ENCODE measurements around the gene ALDH18A1. TPM values are rescaled to one million over a fixed set of nuclear protein-coding genes. Genes with fewer than 3 reads are reported as not detected.

The ALDH18A1 gene
- total RNA-seq, 2 experiments from 2014 or later = 62.3 to 72.3 TPM

DNA sequence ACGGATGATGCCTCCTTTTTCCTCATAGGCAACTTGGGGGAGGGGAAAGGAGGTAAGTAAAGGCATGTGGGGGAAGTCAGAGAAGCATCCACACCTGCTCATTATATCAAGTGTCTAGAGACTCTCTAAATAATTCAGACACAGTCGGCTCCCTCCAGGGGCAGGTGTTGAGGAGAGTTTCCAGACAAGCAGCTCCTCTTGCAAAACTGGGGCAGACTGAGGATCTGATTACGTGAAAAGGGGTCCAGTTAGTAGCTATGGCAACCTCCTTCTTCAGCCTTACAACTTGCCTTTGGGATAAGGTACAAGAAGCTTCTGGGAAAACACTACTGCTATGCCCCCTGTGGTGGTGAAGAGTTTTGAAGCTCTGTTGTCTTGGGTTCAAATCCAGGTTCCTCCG lies 56.4 kb downstream of the ALDH18A1 start:
- BruUV-seq (replicated peaks) = no TSS peak

DNA sequence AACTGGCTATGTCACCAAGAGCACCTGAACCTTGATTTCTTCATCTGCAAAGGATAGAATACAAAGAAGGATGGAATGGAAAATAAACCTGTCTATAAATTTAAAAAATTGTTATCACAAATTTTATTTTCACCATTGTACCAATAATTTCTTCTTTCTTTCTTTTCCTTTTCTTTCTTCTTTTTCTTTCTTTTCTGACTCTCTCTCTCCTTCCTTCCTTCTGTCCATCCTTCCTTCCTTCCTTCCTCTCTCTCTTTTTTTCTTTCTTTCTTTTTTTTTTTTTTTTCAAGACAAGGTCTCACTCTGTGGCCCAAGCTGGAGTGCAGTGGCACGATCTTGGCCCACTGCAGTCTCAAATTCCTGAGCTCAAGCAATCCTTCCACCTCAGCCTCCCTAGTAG lies 58.7 kb downstream of the ALDH18A1 start:
- H3K9me3 ChIP-seq (ENCODE audit: low read length) = no peaks in the 10 kb centered on the region
- no peaks in the 10 kb centered on the region for H3K36me3 ChIP-seq (ENCODE audit: insufficient read depth, low read length)
- CTCF ChIA-PET (ENCODE audit: unreplicated experiment) = interaction anchor here (0.7 kb wide), 1 partner anchor 112 kb away, joined by 3 read pairs; no protein-coding TSS in a partner anchor
- H3K4me3 ChIP-seq (ENCODE audit: low read depth, low read length, poor library complexity, severe bottlenecking) = no peak overlapping the region
- H2AFZ ChIP-seq (ENCODE audit: low read length) = no peak overlapping the region
- no peaks in the 10 kb centered on the region for H3K9me2 ChIP-seq (ENCODE audit: insufficient read depth, low read length)
- TF ChIP-seq, protein P1, sequence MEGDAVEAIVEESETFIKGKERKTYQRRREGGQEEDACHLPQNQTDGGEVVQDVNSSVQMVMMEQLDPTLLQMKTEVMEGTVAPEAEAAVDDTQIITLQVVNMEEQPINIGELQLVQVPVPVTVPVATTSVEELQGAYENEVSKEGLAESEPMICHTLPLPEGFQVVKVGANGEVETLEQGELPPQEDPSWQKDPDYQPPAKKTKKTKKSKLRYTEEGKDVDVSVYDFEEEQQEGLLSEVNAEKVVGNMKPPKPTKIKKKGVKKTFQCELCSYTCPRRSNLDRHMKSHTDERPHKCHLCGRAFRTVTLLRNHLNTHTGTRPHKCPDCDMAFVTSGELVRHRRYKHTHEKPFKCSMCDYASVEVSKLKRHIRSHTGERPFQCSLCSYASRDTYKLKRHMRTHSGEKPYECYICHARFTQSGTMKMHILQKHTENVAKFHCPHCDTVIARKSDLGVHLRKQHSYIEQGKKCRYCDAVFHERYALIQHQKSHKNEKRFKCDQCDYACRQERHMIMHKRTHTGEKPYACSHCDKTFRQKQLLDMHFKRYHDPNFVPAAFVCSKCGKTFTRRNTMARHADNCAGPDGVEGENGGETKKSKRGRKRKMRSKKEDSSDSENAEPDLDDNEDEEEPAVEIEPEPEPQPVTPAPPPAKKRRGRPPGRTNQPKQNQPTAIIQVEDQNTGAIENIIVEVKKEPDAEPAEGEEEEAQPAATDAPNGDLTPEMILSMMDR (conservative IDR thresholded peaks at IDR 0.05; ENCODE audit: low read length) = no peak
- no peak for TF ChIP-seq EZH2phosphoT487 (IDR thresholded peaks at IDR 0.05; ENCODE audit: borderline replicate concordance, low read depth, low read length)
- H4K20me1 ChIP-seq (ENCODE audit: insufficient read depth, low read length) = no peaks in the 10 kb centered on the region
- no TSS peak for BruUV-seq (replicated peaks)
- no peaks in the 10 kb centered on the region for H3K4me1 ChIP-seq (ENCODE audit: insufficient read depth, low read length, poor library complexity, severe bottlenecking)
- H3K27ac ChIP-seq (ENCODE audit: low read depth, low read length, poor library complexity, severe bottlenecking) = no peak overlapping the region
- intact Hi-C loops (cut with micrococcal nuclease; ENCODE audit: unreplicated experiment) = no loop called here
- POLR2A ChIA-PET = no interaction called here
- no peaks in the 10 kb centered on the region for H3K79me2 ChIP-seq (ENCODE audit: insufficient read depth, low read depth, low read length)
- H3K4me2 ChIP-seq (ENCODE audit: low read length) = no peak overlapping the region
- DNase-seq (ENCODE audit: low spot score) = no peak

More for the DNA sequence above, 56.4 kb downstream of the ALDH18A1 start:
- H3K4me3 ChIP-seq (ENCODE audit: low read depth, low read length, poor library complexity, severe bottlenecking) = no peak overlapping the region
- no peak for TF ChIP-seq EZH2phosphoT487 (IDR thresholded peaks at IDR 0.05; ENCODE audit: borderline replicate concordance, low read depth, low read length)
- TF ChIP-seq, protein P1 (conservative IDR thresholded peaks at IDR 0.05; ENCODE audit: low read length) = no peak
- H3K4me2 ChIP-seq (ENCODE audit: low read length) = no peak overlapping the region
- H3K9me2 ChIP-seq (ENCODE audit: insufficient read depth, low read length) = no peaks in the 10 kb centered on the region
- CTCF ChIA-PET (ENCODE audit: unreplicated experiment) = interaction anchor here (0.5 to 0.6 kb wide), 2 partner anchors 167 to 583 kb away, joined by 3 read pairs; no protein-coding TSS in a partner anchor
- H3K9me3 ChIP-seq (ENCODE audit: low read length) = no peaks in the 10 kb centered on the region
- DNase-seq (ENCODE audit: low spot score) = no peak
- no peaks in the 10 kb centered on the region for H3K79me2 ChIP-seq (ENCODE audit: insufficient read depth, low read depth, low read length)
- H3K36me3 ChIP-seq (ENCODE audit: insufficient read depth, low read length) = peaks cover 5% of the 10 kb centered on the region; the same call in 1 of the 2 replicates
- POLR2A ChIA-PET = no interaction called here
- intact Hi-C loops (cut with micrococcal nuclease; ENCODE audit: unreplicated experiment) = loop anchor here (2.0 to 5.0 kb wide), 2 partner anchors 225 to 468 kb away; no protein-coding TSS in a partner anchor
- no peaks in the 10 kb centered on the region for H4K20me1 ChIP-seq (ENCODE audit: insufficient read depth, low read length)
- no peaks in the 10 kb centered on the region for H3K4me1 ChIP-seq (ENCODE audit: insufficient read depth, low read length, poor library complexity, severe bottlenecking)
- H2AFZ ChIP-seq (ENCODE audit: low read length) = no peak overlapping the region
- no peak overlapping the region for H3K27ac ChIP-seq (ENCODE audit: low read depth, low read length, poor library complexity, severe bottlenecking)

DNA sequence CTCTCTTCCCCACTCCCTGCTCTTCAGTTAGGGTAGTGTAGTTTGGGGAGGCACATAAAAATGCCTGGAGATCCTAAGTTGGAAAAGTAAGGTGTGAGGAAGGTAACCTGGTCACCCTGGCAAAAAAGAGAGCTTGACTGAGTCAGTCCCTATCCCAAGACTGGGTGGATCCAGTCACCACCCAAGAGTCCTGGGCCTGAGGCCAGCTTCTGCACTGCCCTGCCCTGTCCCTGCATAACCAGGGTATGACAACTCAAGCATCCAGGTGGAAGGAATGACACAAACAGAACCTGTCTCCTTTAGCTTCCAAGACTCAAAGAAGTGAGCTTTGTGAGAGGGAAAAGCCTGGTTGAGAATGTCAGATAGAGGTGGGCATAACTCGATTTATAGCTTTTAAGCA lies 68.5 kb downstream of the ALDH18A1 start:
- ChIA-PET POLR2A (no interaction called here), CTCF (ENCODE audit: unreplicated experiment) (no interaction called here)
- DNase-seq (ENCODE audit: low spot score) = no peak
- Histone ChIP-seq H3K36me3 (ENCODE audit: insufficient read depth, low read length) (no peaks in the 10 kb centered on the region), H3K27ac (ENCODE audit: low read depth, low read length, poor library complexity, severe bottlenecking) (no peak overlapping the region), H3K4me2 (ENCODE audit: low read length) (no peak overlapping the region), H3K4me1 (ENCODE audit: insufficient read depth, low read length, poor library complexity, severe bottlenecking) (no peaks in the 10 kb centered on the region), H4K20me1 (ENCODE audit: insufficient read depth, low read length) (no peaks in the 10 kb centered on the region), H2AFZ (ENCODE audit: low read length) (no peak overlapping the region), H3K79me2 (ENCODE audit: insufficient read depth, low read depth, low read length) (no peaks in the 10 kb centered on the region), H3K9me3 (ENCODE audit: low read length) (no peaks in the 10 kb centered on the region), H3K4me3 (ENCODE audit: low read depth, low read length, poor library complexity, severe bottlenecking) (no peak overlapping the region), H3K9me2 (ENCODE audit: insufficient read depth, low read length) (no peaks in the 10 kb centered on the region)
- TF ChIP-seq EZH2phosphoT487 (IDR thresholded peaks at IDR 0.05; ENCODE audit: borderline replicate concordance, low read depth, low read length) = no peak
- TF ChIP-seq, protein P1 (conservative IDR thresholded peaks at IDR 0.05; ENCODE audit: low read length) = no peak
- BruUV-seq (replicated peaks) = no TSS peak
- intact Hi-C loops (cut with micrococcal nuclease; ENCODE audit: unreplicated experiment) = no loop called here

Data from OCI-LY7 (cell line).